NB4 (cell line): Measurements from ENCODE around the gene IGFL1.
"Not testable (repeated sequence)": the region's sequence is repeated elsewhere in the genome, so short reads cannot be mapped to it uniquely, and the experiment has no call there.

Experiments used
- DNase-seq: peaks from one replicate; pipeline ENCODE4 v3.0.0; 2010; ENCODE audit warnings: low read depth
- H3K4me3 ChIP-seq: one replicate; pipeline ENCODE4 v1.5.1; 2011; ENCODE audit warnings: mild to moderate bottlenecking, low read depth, low read length, moderate library complexity
- MYC ChIP-seq: IDR thresholded peaks from 2 replicates; pipeline ENCODE4 v1.6.1; 2011; ENCODE audit warnings: low read depth, low read length
- POLR2A ChIP-seq: IDR thresholded peaks from 2 replicates; pipeline ENCODE4 v1.6.1; 2011; ENCODE audit warnings: mild to moderate bottlenecking; ENCODE audit not compliant: insufficient read length; ENCODE audit errors: extremely low read depth
- TF ChIP-seq, protein P1 (sequence below): IDR thresholded peaks from 2 replicates; pipeline ENCODE4 v1.6.1; 2011; ENCODE audit warnings: low read depth, low read length
- TF ChIP-seq, protein P2 (sequence below): IDR thresholded peaks from one replicate; pipeline ENCODE4 v1.5.1; 2012; ENCODE audit warnings: low read depth, low read length

Gene IGFL1

DNA sequence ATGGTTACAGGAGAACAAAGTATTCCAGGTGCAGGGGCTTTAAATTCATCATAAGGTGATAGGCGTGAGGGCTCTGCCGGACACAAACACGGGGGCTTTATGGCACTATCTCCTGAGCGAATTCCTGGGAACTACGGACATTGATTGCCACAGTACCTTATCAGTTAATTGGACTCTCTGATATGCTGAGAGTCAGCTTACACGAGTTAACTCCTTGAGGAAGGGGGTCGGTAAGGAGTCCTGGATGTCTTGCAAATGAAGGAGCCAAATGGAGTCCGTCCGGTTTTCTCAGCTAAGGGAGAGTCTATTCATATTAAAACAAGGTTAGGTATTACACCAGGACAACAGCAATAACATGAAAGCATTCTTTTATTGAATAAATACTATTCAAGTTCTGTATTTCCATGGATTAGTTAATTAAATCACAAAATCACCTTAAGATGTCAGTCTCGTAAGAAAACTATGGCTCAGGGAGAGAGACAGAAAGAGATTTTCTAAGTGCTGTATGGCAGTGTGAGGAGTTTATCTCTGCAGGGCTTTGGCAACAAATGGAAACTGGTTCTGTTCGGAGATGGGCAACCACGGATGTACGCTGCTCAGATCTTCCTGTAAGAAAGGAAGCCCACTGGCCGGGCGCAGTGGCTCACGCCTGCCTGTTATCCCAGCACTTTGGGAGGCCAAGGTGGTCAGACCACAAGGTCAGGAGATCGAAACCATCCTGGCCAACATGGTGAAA is 41.1 kb downstream of the IGFL1 start:
- no peak for DNase-seq
- TF ChIP-seq, protein P1, sequence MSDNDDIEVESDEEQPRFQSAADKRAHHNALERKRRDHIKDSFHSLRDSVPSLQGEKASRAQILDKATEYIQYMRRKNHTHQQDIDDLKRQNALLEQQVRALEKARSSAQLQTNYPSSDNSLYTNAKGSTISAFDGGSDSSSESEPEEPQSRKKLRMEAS, result no peak
- no peak for TF ChIP-seq MYC
- TF ChIP-seq, protein P2, sequence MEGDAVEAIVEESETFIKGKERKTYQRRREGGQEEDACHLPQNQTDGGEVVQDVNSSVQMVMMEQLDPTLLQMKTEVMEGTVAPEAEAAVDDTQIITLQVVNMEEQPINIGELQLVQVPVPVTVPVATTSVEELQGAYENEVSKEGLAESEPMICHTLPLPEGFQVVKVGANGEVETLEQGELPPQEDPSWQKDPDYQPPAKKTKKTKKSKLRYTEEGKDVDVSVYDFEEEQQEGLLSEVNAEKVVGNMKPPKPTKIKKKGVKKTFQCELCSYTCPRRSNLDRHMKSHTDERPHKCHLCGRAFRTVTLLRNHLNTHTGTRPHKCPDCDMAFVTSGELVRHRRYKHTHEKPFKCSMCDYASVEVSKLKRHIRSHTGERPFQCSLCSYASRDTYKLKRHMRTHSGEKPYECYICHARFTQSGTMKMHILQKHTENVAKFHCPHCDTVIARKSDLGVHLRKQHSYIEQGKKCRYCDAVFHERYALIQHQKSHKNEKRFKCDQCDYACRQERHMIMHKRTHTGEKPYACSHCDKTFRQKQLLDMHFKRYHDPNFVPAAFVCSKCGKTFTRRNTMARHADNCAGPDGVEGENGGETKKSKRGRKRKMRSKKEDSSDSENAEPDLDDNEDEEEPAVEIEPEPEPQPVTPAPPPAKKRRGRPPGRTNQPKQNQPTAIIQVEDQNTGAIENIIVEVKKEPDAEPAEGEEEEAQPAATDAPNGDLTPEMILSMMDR, result no peak
- TF ChIP-seq POLR2A, result no peak
- no peak overlapping the region for H3K4me3 ChIP-seq

DNA sequence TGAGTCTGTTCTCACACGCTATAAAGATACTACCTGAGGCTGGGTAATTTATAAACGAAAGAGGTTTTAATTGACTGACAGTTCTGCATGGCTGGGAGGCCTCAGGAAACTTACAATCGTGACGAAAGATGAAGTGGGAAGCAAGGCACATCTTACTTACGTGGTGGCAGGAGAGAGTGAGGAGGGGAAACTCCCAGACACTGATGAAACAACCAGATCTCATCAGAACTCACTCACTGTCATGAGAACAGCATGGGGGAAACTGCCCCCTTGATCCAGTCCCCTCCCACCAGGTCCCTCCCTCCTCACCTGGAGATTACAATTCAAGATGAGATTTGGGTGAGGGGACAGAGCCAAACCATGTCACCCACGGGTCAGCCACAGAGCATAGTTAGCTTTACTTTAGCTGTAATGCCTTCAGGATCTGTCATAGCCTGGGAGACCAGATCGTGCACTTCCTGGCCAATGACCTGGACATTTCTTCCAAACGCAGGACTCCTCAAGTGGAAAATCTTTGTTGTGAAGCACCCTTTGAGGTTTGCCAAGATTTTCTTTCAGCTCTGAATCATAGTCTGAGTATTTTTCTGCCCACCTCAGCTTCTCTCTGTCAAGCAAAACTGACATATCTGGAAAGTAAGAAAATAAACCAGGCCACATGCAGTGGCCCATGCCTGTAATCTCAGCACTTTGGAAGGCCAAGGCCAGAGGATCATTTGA is 42.1 kb downstream of the IGFL1 start:
- no peak overlapping the region for H3K4me3 ChIP-seq
- TF ChIP-seq MYC, result no peak
- TF ChIP-seq, protein P1, result no peak
- no peak for TF ChIP-seq POLR2A
- TF ChIP-seq, protein P2, result no peak
- DNase-seq, result no peak

DNA sequence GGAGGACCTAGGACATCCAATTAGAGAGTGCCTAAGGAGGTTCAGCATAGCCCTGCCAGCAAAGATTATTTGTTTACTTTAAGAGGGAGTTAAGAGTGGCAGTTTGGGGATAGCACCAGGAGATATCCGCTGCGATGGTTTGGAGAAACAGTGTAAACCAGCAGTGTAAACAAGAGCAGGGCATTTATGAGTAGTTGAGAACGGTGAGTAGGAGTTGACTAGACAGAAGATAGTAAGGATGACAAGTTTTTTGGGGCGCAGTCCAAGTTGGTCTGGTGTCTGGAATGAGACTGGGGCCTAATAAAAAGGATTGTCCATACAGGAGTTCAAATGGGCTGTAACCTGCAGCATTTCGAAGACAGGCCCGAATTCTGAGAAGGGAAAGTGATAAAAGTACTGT is 44.4 kb downstream of the IGFL1 start:
- not testable (repeated sequence) for DNase-seq, H3K4me3 ChIP-seq

DNA sequence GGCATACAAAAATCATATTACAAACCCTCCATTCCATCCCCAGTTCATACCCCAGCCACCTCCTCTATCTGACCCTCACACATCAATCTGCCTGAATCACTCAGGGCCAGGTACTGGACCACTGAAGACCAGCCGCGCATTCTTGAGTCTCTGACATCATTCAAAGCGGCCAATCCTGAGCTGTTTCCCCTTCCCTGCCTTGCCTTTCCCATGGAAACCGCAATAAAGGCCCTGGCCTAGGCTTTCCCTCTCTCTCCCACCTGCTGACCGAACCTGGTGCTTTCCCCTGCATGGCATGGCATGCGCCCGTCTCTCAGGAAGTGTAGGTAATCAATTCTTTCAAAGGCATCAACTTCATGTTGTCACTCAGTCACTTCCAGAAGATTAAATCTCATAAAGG is 49.6 kb downstream of the IGFL1 start:
- TF ChIP-seq, protein P2, result no peak
- TF ChIP-seq, protein P1, result no peak
- TF ChIP-seq MYC (no peak), POLR2A (no peak)
- DNase-seq, result no peak
- no peak overlapping the region for H3K4me3 ChIP-seq
